SK-N-SH treated with all-trans-retinoic acid at 6 μM for 48 hours (cell line): ENCODE data around the gene NOC4L.
"Not testable (repeated sequence)": the region's sequence is repeated elsewhere in the genome, so short reads cannot be mapped to it uniquely, and the experiment has no call there.

Experiments used
- ATAC-seq: fragments of 200-7000 bp; cut with Tn5 transposase; 3 replicates; pipeline ENCODE4 v1.9.1; 2020; ENCODE audit warnings: mild to moderate bottlenecking, moderate library complexity
- ARNTL ChIP-seq: fragments of 450-650 bp; formaldehyde crosslinking; IDR thresholded peaks from 2 replicates; pipeline ENCODE4 v1.5.0; 2020; ENCODE audit warnings: low read depth, mild to moderate bottlenecking, moderate library complexity, borderline replicate concordance
- BACH2 ChIP-seq: fragments of 250-450 bp; sonication (Bioruptor Pico); IDR thresholded peaks from 2 replicates; pipeline ENCODE4 v1.9.0; 2021; ENCODE audit warnings: mild to moderate bottlenecking, borderline replicate concordance
- CREB5 ChIP-seq: fragments of 250-450 bp; sonication (Bioruptor Pico); IDR thresholded peaks from 2 replicates; pipeline ENCODE4 v1.5.1; 2020; ENCODE audit warnings: low read depth, mild to moderate bottlenecking, moderate library complexity
- CSDC2 ChIP-seq: fragments of 250-450 bp; sonication (Bioruptor Pico); IDR thresholded peaks from 2 replicates; pipeline ENCODE4 v1.5.0; 2020; ENCODE audit warnings: mild to moderate bottlenecking, moderate library complexity
- CSRNP3 ChIP-seq: fragments of 250-450 bp; sonication (Bioruptor Pico); IDR thresholded peaks from 2 replicates; pipeline ENCODE4 v1.5.1; 2021; ENCODE audit warnings: mild to moderate bottlenecking, moderate library complexity
- OSR1 ChIP-seq: fragments of 250-450 bp; sonication (Bioruptor Pico); IDR thresholded peaks from 2 replicates; pipeline ENCODE4 v1.8.0; 2022; ENCODE audit warnings: moderate library complexity, mild to moderate bottlenecking, inconsistent platforms
- PATZ1 ChIP-seq: fragments of 250-450 bp; sonication (Bioruptor Pico); IDR thresholded peaks from 2 replicates; pipeline ENCODE4 v1.8.0; 2020; ENCODE audit warnings: mild to moderate bottlenecking, moderate library complexity, borderline replicate concordance
- PPARA ChIP-seq: fragments of 250-450 bp; sonication (Bioruptor Pico); IDR thresholded peaks from 2 replicates; pipeline ENCODE4 v1.5.0; 2020; ENCODE audit warnings: mild to moderate bottlenecking, borderline replicate concordance
- RARB ChIP-seq: fragments of 250-450 bp; sonication (Bioruptor Pico); IDR thresholded peaks from 2 replicates; pipeline ENCODE4 v1.8.0; 2021; ENCODE audit warnings: mild to moderate bottlenecking, moderate library complexity
- SNAI2 ChIP-seq: fragments of 250-450 bp; sonication (Bioruptor Pico); IDR thresholded peaks from 2 replicates; pipeline ENCODE4 v1.5.0; 2020; ENCODE audit warnings: mild to moderate bottlenecking, moderate library complexity
- TSHZ2 ChIP-seq: fragments of 250-450 bp; sonication (Bioruptor Pico); IDR thresholded peaks from 2 replicates; pipeline ENCODE4 v1.5.0; 2020; ENCODE audit warnings: mild to moderate bottlenecking, moderate library complexity
- ZC3H10 ChIP-seq: fragments of 250-450 bp; sonication (Bioruptor Pico); IDR thresholded peaks from 2 replicates; pipeline ENCODE4 v1.5.1; 2021; ENCODE audit warnings: mild to moderate bottlenecking, moderate library complexity
- ZFP3 ChIP-seq: fragments of 250-450 bp; sonication (Bioruptor Pico); IDR thresholded peaks from 2 replicates; pipeline ENCODE4 v1.5.0; 2020; ENCODE audit warnings: mild to moderate bottlenecking, moderate library complexity
- ZFP30 ChIP-seq: fragments of 450-650 bp; formaldehyde crosslinking; IDR thresholded peaks from 2 replicates; pipeline ENCODE4 v1.5.0; 2022; ENCODE audit warnings: mild to moderate bottlenecking, moderate library complexity
- ZNF565 ChIP-seq: fragments of 450-650 bp; formaldehyde crosslinking; conservative IDR thresholded peaks from 2 replicates; pipeline ENCODE4 v1.5.0; 2020; ENCODE audit warnings: low read depth, mild to moderate bottlenecking, moderate library complexity
- ZNF70 ChIP-seq: fragments of 450-650 bp; formaldehyde crosslinking; IDR thresholded peaks from 2 replicates; pipeline ENCODE4 v1.5.0; 2020; ENCODE audit warnings: mild to moderate bottlenecking, moderate library complexity
- ZNF8 ChIP-seq: fragments of 450-650 bp; formaldehyde crosslinking; IDR thresholded peaks from 2 replicates; pipeline ENCODE4 v1.5.0; 2020; ENCODE audit warnings: mild to moderate bottlenecking, moderate library complexity

Gene NOC4L

GRCh38 chr12:132146098-132146497 is 1.8 kb downstream of the NOC4L start:
- TF ChIP-seq PPARA: no peak
- TF ChIP-seq ZNF8 (CRISPR knock-in tag): no peak
- no peak for TF ChIP-seq ZFP3
- TF ChIP-seq ARNTL: no peak
- TF ChIP-seq OSR1 (CRISPR knock-in tag): no peak
- no peak for TF ChIP-seq PATZ1 (CRISPR knock-in tag)
- TF ChIP-seq CSRNP3 (CRISPR knock-in tag): no peak
- no peak for TF ChIP-seq ZNF565 (CRISPR knock-in tag)
- TF ChIP-seq SNAI2 (CRISPR knock-in tag): no peak
- TF ChIP-seq RARB (CRISPR knock-in tag): no peak
- TF ChIP-seq, all 23 proteins: peak for 0
- ATAC-seq: no peak

- no peak for TF ChIP-seq ZNF8 (CRISPR knock-in tag)
- TF ChIP-seq ZNF70 (CRISPR knock-in tag): no peak
- no peak for TF ChIP-seq ZNF565 (CRISPR knock-in tag)
- TF ChIP-seq RARB (CRISPR knock-in tag): no peak
Observed at GRCh38 chr12:132146772-132147422, 2.6 kb downstream of the NOC4L start.

GRCh38 chr12:132147423-132148367 is 3.4 kb downstream of the NOC4L start:
- ATAC-seq: no peak
- TF ChIP-seq CREB5 (CRISPR knock-in tag) (no peak), SNAI2 (CRISPR knock-in tag) (no peak), ZFP30 (CRISPR knock-in tag) (no peak), BACH2 (no peak), ZC3H10 (CRISPR knock-in tag) (no peak), TSHZ2 (CRISPR knock-in tag) (no peak), CSDC2 (CRISPR knock-in tag) (no peak)
- TF ChIP-seq, all 23 proteins: peak for 0

More at GRCh38 chr12:132146772-132147422, 2.6 kb downstream of the NOC4L start:
- ATAC-seq: no peak

- no peak for ATAC-seq
- no peak for TF ChIP-seq TSHZ2 (CRISPR knock-in tag)
- TF ChIP-seq CSRNP3 (CRISPR knock-in tag): no peak
Observed at GRCh38 chr12:132148368-132149045, 4.2 kb downstream of the NOC4L start.

- not testable (repeated sequence) for ATAC-seq
Observed at GRCh38 chr12:132149526-132149925, 5.3 kb downstream of the NOC4L start.
